ENCODE results near the gene TPD52L2. TPM values are rescaled to one million over a fixed set of nuclear protein-coding genes. Genes with fewer than 3 reads are reported as not detected.

Gene TPD52L2
- polyA plus RNA-seq, 3 donors = 137 to 167 (median 144) TPM

- Mint-ChIP-seq H3K4me3 (peak overlapping the region in 1 of 2 donors; percentile 13), H3K27me3 (ENCODE audit: low read depth in 3 of 3) (no peaks in the 10 kb centered on the region), H3K36me3 (peaks cover 61 to 76% of the 10 kb centered on the region in 2 donors), H3K9me3 (no peaks in the 10 kb centered on the region), H3K27ac (peak overlapping the region; percentile 69 to 91 (median 78)), H3K4me1 (peaks cover 26% of the 10 kb centered on the region)
- Histone ChIP-seq H3K4me2 (replicated peaks; ENCODE audit: extremely low read depth, low read length, poor library complexity, severe bottlenecking) (no peak overlapping the region), H4K20me1 (ENCODE audit: insufficient read depth, low read length) (peaks cover 96% of the 10 kb centered on the region), H3K36me3 (replicated peaks in 1 of 2; ENCODE audit: control insufficient read depth in 1 of 2, insufficient read depth in 2 of 2, low read length in 2 of 2) (peaks cover 61 to 75% of the 10 kb centered on the region in 2 donors), H3K79me2 (ENCODE audit: insufficient read depth, low read length) (peaks cover 42% of the 10 kb centered on the region), H3K9me3 (replicated peaks in 1 of 2; ENCODE audit: control insufficient read depth in 1 of 2, insufficient read depth in 1 of 2, low read length in 2 of 2) (no peaks in the 10 kb centered on the region), H3K27me3 (ENCODE audit: control insufficient read depth in 2 of 2, insufficient read depth in 2 of 2, low read length in 2 of 2) (no peaks in the 10 kb centered on the region), H3K27ac (ENCODE audit: low read depth in 1 of 2, low read length in 2 of 2) (peak overlapping the region; percentile 55 to 56), H2AFZ (ENCODE audit: insufficient read depth, low read depth, low read length, poor library complexity, severe bottlenecking) (no peak overlapping the region), H3K9ac (ENCODE audit: insufficient read depth, low read length, poor library complexity, severe bottlenecking) (no peak overlapping the region), H3K4me3 (replicated peaks in 1 of 3; ENCODE audit: low read depth in 2 of 3, low read length in 3 of 3) (no peak overlapping the region), H3K4me1 (ENCODE audit: control insufficient read depth in 1 of 2, insufficient read depth in 2 of 2, low read length in 2 of 2) (peaks cover 28 to 36% of the 10 kb centered on the region in 2 donors)
- DNase-seq = peak in 1 of 3 donors; percentile 55
- intact Hi-C loops (cut with micrococcal nuclease) = loop anchor here in 1 of 2 donors (10.0 kb wide), 1 partner anchor 325 kb away; no protein-coding TSS in a partner anchor
- TF ChIP-seq CTCF (IDR thresholded peaks at IDR 0.05) = no peak
- 32% methylated on average over 4 of the region's 7 CpGs for WGBS (ENCODE audit: insufficient coverage)
Observed at GRCh38 chr20:63890201-63890576, 25.1 kb downstream of the TPD52L2 start.

- Mint-ChIP-seq H3K4me3 (no peak overlapping the region), H3K27ac (no peak overlapping the region), H3K27me3 (ENCODE audit: low read depth in 3 of 3) (no peaks in the 10 kb centered on the region), H3K36me3 (peaks cover 56 to 72% of the 10 kb centered on the region in 2 donors), H3K9me3 (no peaks in the 10 kb centered on the region), H3K4me1 (peaks cover 26% of the 10 kb centered on the region)
- H3K27ac ChIP-seq (ENCODE audit: low read depth in 1 of 2, low read length in 2 of 2) = peak overlapping the region in 1 of 2 donors; percentile 56
- no peak overlapping the region for H3K4me3 ChIP-seq (replicated peaks in 1 of 3; ENCODE audit: low read depth in 2 of 3, low read length in 3 of 3)
- H4K20me1 ChIP-seq (ENCODE audit: insufficient read depth, low read length) = peaks cover 92% of the 10 kb centered on the region
- peaks cover 28 to 36% of the 10 kb centered on the region in 2 donors for H3K4me1 ChIP-seq (ENCODE audit: control insufficient read depth in 1 of 2, insufficient read depth in 2 of 2, low read length in 2 of 2)
- WGBS (ENCODE audit: insufficient coverage) = 20% methylated on average over 1 of the region's 7 CpGs
- no peak for DNase-seq
- peaks cover 40% of the 10 kb centered on the region for H3K79me2 ChIP-seq (ENCODE audit: insufficient read depth, low read length)
- intact Hi-C loops (cut with micrococcal nuclease) = loop anchor here in 1 of 2 donors (10.0 kb wide), 1 partner anchor 326 kb away; no protein-coding TSS in a partner anchor
- TF ChIP-seq CTCF (IDR thresholded peaks at IDR 0.05) = no peak
- H3K9ac ChIP-seq (ENCODE audit: insufficient read depth, low read length, poor library complexity, severe bottlenecking) = no peak overlapping the region
- H3K27me3 ChIP-seq (ENCODE audit: control insufficient read depth in 2 of 2, insufficient read depth in 2 of 2, low read length in 2 of 2) = no peaks in the 10 kb centered on the region
- peaks cover 56 to 71% of the 10 kb centered on the region in 2 donors for H3K36me3 ChIP-seq (replicated peaks in 1 of 2; ENCODE audit: control insufficient read depth in 1 of 2, insufficient read depth in 2 of 2, low read length in 2 of 2)
- H3K9me3 ChIP-seq (replicated peaks in 1 of 2; ENCODE audit: control insufficient read depth in 1 of 2, insufficient read depth in 1 of 2, low read length in 2 of 2) = no peaks in the 10 kb centered on the region
- H3K4me2 ChIP-seq (replicated peaks; ENCODE audit: extremely low read depth, low read length, poor library complexity, severe bottlenecking) = no peak overlapping the region
- H2AFZ ChIP-seq (ENCODE audit: insufficient read depth, low read depth, low read length, poor library complexity, severe bottlenecking) = no peak overlapping the region
Observed at GRCh38 chr20:63890616-63891015, 25.5 kb downstream of the TPD52L2 start.
